ENCODE results near the gene STAT5A.

DNA sequence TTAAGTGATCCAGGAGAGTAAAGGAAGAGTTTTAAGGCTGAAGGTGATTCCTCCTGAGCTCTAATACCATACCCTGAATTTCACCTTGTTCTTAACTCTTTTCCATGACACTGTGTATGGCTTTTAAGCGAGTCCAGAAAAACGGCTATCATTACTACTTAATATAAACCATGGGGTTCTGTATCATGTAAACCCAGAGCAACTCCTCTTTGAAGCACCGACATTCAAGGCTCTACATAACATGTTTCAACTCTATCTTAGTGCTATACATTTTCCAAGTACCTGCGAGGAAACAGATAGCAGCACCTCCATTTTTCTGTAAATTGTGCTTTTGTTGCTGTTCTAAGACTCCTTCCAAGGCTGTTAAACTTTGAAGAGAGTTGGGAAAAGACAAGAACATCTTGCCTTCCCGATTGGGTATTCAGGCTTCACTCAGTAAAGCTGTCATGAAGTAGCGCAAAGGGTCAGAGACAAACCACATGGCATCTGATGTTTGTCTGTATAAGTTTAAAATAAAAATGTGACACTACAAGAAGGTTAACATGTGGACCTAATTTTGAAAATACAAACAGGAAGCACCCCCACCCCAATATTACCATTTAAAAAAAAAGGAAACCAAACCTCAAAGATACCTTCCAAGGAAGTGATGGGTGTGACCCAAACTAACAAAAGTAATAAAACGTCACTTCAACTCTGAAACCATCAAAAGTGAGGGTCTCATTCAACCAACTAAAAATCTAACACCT, 16.0 kb upstream of the STAT5A start:
- TF ChIP-seq, protein P1, sequence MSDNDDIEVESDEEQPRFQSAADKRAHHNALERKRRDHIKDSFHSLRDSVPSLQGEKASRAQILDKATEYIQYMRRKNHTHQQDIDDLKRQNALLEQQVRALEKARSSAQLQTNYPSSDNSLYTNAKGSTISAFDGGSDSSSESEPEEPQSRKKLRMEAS (IDR thresholded peaks at IDR 0.05; ENCODE audit: low read depth, low read length): 0 out of 2 replicates have a peak, but pooled peaks have one; percentile 30
- TF ChIP-seq, protein P2, sequence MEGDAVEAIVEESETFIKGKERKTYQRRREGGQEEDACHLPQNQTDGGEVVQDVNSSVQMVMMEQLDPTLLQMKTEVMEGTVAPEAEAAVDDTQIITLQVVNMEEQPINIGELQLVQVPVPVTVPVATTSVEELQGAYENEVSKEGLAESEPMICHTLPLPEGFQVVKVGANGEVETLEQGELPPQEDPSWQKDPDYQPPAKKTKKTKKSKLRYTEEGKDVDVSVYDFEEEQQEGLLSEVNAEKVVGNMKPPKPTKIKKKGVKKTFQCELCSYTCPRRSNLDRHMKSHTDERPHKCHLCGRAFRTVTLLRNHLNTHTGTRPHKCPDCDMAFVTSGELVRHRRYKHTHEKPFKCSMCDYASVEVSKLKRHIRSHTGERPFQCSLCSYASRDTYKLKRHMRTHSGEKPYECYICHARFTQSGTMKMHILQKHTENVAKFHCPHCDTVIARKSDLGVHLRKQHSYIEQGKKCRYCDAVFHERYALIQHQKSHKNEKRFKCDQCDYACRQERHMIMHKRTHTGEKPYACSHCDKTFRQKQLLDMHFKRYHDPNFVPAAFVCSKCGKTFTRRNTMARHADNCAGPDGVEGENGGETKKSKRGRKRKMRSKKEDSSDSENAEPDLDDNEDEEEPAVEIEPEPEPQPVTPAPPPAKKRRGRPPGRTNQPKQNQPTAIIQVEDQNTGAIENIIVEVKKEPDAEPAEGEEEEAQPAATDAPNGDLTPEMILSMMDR (IDR thresholded peaks at IDR 0.05; ENCODE audit: low read depth, low read length): no peak

Measured in NB4 (cell line).